Adipocyte (in vitro differentiated cells): ENCODE data around the gene DPH1.

Experiments used
- DNase-seq: peaks from one replicate; pipeline ENCODE4 v3.0.0-alpha.2; 2015; ENCODE audit warnings: low read depth
- H3K27me3 ChIP-seq: replicated peaks from 2 replicates; pipeline ENCODE4 v1.7.0; 2013; ENCODE audit warnings: mild to moderate bottlenecking, low read length, moderate library complexity; ENCODE audit not compliant: control insufficient read depth, insufficient read depth
- H3K36me3 ChIP-seq: 2 replicates; pipeline ENCODE4 v1.7.0; 2013; ENCODE audit warnings: low read length, mild to moderate bottlenecking, moderate library complexity; ENCODE audit not compliant: control insufficient read depth, insufficient read depth, severe bottlenecking
- H3K4me1 ChIP-seq: 2 replicates; pipeline ENCODE4 v1.7.0; 2013; ENCODE audit warnings: mild to moderate bottlenecking, low read length, moderate library complexity; ENCODE audit not compliant: control insufficient read depth, insufficient read depth
- H3K4me3 ChIP-seq: 2 replicates; pipeline ENCODE4 v1.7.0; 2013; ENCODE audit warnings: mild to moderate bottlenecking, low read length, moderate library complexity
- H3K9ac ChIP-seq: 2 replicates; pipeline ENCODE4 v1.7.0; 2013; ENCODE audit warnings: mild to moderate bottlenecking, low read length, moderate library complexity
- H3K9me3 ChIP-seq: 2 replicates; pipeline ENCODE4 v1.7.0; 2013; ENCODE audit warnings: mild to moderate bottlenecking, low read length, moderate library complexity; ENCODE audit not compliant: control insufficient read depth

DPH1 gene

GRCh38 chr17:2033153-2033552 is 3.2 kb downstream of the DPH1 start:
- no peaks in the 10 kb centered on the region for H3K27me3 ChIP-seq
- peaks cover 27% of the 10 kb centered on the region for H3K36me3 ChIP-seq
- no peak overlapping the region for H3K4me3 ChIP-seq
- H3K9ac ChIP-seq = no peak overlapping the region
- no peaks in the 10 kb centered on the region for H3K9me3 ChIP-seq
- peak; percentile 33 for DNase-seq
- peaks cover 16% of the 10 kb centered on the region for H3K4me1 ChIP-seq

GRCh38 chr17:2034157-2034556 is 4.2 kb downstream of the DPH1 start:
- Histone ChIP-seq H3K9ac (no peak overlapping the region), H3K27me3 (no peaks in the 10 kb centered on the region), H3K9me3 (no peaks in the 10 kb centered on the region), H3K36me3 (peaks cover 27% of the 10 kb centered on the region), H3K4me1 (peaks cover 16% of the 10 kb centered on the region), H3K4me3 (no peak overlapping the region)
- DNase-seq = no peak

- Histone ChIP-seq H3K9me3 (no peaks in the 10 kb centered on the region), H3K4me1 (peaks cover 12% of the 10 kb centered on the region), H3K36me3 (peaks cover 28% of the 10 kb centered on the region), H3K9ac (no peak overlapping the region), H3K4me3 (no peak overlapping the region), H3K27me3 (no peaks in the 10 kb centered on the region)
- DNase-seq = peak; percentile 44
These were observed 5.0 kb downstream of the DPH1 start for GRCh38 chr17:2034806-2035540.

- no peak for DNase-seq
- H3K27me3 ChIP-seq = no peaks in the 10 kb centered on the region
- H3K4me3 ChIP-seq = no peak overlapping the region
- peaks cover 10% of the 10 kb centered on the region for H3K4me1 ChIP-seq
- no peaks in the 10 kb centered on the region for H3K9me3 ChIP-seq
- peaks cover 31% of the 10 kb centered on the region for H3K36me3 ChIP-seq
- H3K9ac ChIP-seq = no peak overlapping the region
These were observed 5.9 kb downstream of the DPH1 start for GRCh38 chr17:2035541-2036488.

GRCh38 chr17:2037155-2037554 is 7.2 kb downstream of the DPH1 start:
- H3K4me3 ChIP-seq = no peak overlapping the region
- H3K4me1 ChIP-seq = peaks cover 14% of the 10 kb centered on the region
- H3K9ac ChIP-seq = no peak overlapping the region
- H3K9me3 ChIP-seq = no peaks in the 10 kb centered on the region
- no peak for DNase-seq
- peaks cover 34% of the 10 kb centered on the region for H3K36me3 ChIP-seq
- no peaks in the 10 kb centered on the region for H3K27me3 ChIP-seq

GRCh38 chr17:2040219-2040827 is 10.4 kb downstream of the DPH1 start:
- no peak for DNase-seq
- no peaks in the 10 kb centered on the region for H3K9me3 ChIP-seq
- H3K36me3 ChIP-seq = peaks cover 35% of the 10 kb centered on the region
- H3K4me1 ChIP-seq = peaks cover 37% of the 10 kb centered on the region
- no peak overlapping the region for H3K4me3 ChIP-seq
- H3K9ac ChIP-seq = no peak overlapping the region
- no peaks in the 10 kb centered on the region for H3K27me3 ChIP-seq

GRCh38 chr17:2040942-2041560 is 11.1 kb downstream of the DPH1 start:
- Histone ChIP-seq H3K4me3 (peak overlapping the region; percentile 88), H3K9me3 (no peaks in the 10 kb centered on the region), H3K36me3 (peaks cover 29% of the 10 kb centered on the region), H3K9ac (peak overlapping the region; percentile 93), H3K27me3 (no peaks in the 10 kb centered on the region), H3K4me1 (peaks cover 37% of the 10 kb centered on the region)
- DNase-seq = no peak

GRCh38 chr17:2041561-2042389 is 11.8 kb downstream of the DPH1 start, which contains the start of gene OVCA2:
Gene OVCA2, plus strand, starts transcription at chr17:2042022. Its CDS starts 26 bp downstream, at chr17:2042048.
- peaks cover 37% of the 10 kb centered on the region for H3K4me1 ChIP-seq
- DNase-seq = peak; percentile 99
- H3K4me3 ChIP-seq = peak within 1 kb of the TSS; percentile 88
- H3K9me3 ChIP-seq = no peaks in the 10 kb centered on the region
- H3K9ac ChIP-seq = peak within 1 kb of the TSS; percentile 93
- no peaks in the 10 kb centered on the region for H3K27me3 ChIP-seq
- H3K36me3 ChIP-seq = peaks cover 22% of the 10 kb centered on the region

GRCh38 chr17:2042390-2042847 is 12.5 kb downstream of the DPH1 start:
- peak overlapping the region; percentile 88 for H3K4me3 ChIP-seq
- no peaks in the 10 kb centered on the region for H3K27me3 ChIP-seq
- peaks cover 16% of the 10 kb centered on the region for H3K36me3 ChIP-seq
- peak; percentile 77 for DNase-seq
- peaks cover 37% of the 10 kb centered on the region for H3K4me1 ChIP-seq
- no peaks in the 10 kb centered on the region for H3K9me3 ChIP-seq
- H3K9ac ChIP-seq = peak overlapping the region; percentile 93

GRCh38 chr17:2042933-2043332 is 13.0 kb downstream of the DPH1 start:
- Histone ChIP-seq H3K27me3 (no peaks in the 10 kb centered on the region), H3K9ac (peak overlapping the region; percentile 93), H3K4me1 (peaks cover 37% of the 10 kb centered on the region), H3K36me3 (peaks cover 11% of the 10 kb centered on the region), H3K9me3 (no peaks in the 10 kb centered on the region), H3K4me3 (peak overlapping the region; percentile 88)
- no peak for DNase-seq
